K562 (cell line): ENCODE data around the gene UBE2D2. TPM values are rescaled to one million over a fixed set of nuclear protein-coding genes. Genes with fewer than 3 reads are reported as not detected.

Experiments
- ATAC-seq: fragments of 200-7000 bp; cut with Tn5 transposase; 3 replicates; pipeline ENCODE4 v1.9.1; 2020; ENCODE audit warnings: moderate library complexity
- BruUV-seq: library from RNA; stranded (reverse); fragments of 400-500 nt; replicated peaks from 2 replicates; lab custom pipeline; 2021; lab: Mats Ljungman, UMichigan
- CTCF ChIA-PET: fragments of 300-600 bp; formaldehyde crosslinking; extraction: SDS; loops from one replicate; lab custom pipeline; 2021; ENCODE audit warnings: low intra/inter-chr PET ratio; lab: Yijun Ruan, JAX
- POLR2A ChIA-PET: fragments of 300-600, 350-650 bp; sonication (Branson Sonifier 250); formaldehyde crosslinking; extraction: SDS; loops from one replicate; lab custom pipeline; 2021; ENCODE audit warnings: antibody characterized with exemption, inconsistent platforms; lab: Yijun Ruan, JAX
- DNase-seq, 4 experiments: peaks; one replicate each; pipeline versions ENCODE4 v3.0.0 to v3.0.0-alpha.2; 2011 to 2018; ENCODE audit warnings: low spot score in 3 of 4, mixed read lengths in 3 of 4; ENCODE audit errors: extremely low read depth in 1 of 4
- FAIRE-seq: peaks from 2 replicates; lab custom pipeline; 2011; peaks lifted over from hg19 to GRCh38; lab: Jason Lieb, UNC
- H2AFZ ChIP-seq: 2 replicates; pipeline ENCODE4 v1.6.0; 2011; ENCODE audit warnings: low read depth, low read length, control low read depth, inconsistent platforms
- H3K27ac ChIP-seq: fragments of 200-600 bp; 3 replicates; pipeline ENCODE4 v1.8.0; 2011; ENCODE audit warnings: low read depth, mild to moderate bottlenecking, control low read depth, inconsistent platforms, low read length, moderate library complexity, mixed read lengths; ENCODE audit errors: extremely low read depth
- H3K27me3 ChIP-seq, 2 experiments: fragments of 300-600 bp in 1 of 2; 2 replicates in 1 of 2; 3 replicates in 1 of 2; pipeline versions ENCODE4 v1.6.0 to v1.8.0; 2011; ENCODE audit warnings: inconsistent platforms in 2 of 2, low read length in 2 of 2, mild to moderate bottlenecking in 1 of 2, mixed read lengths in 1 of 2, moderate library complexity in 1 of 2; ENCODE audit not compliant: control insufficient read depth in 2 of 2, insufficient read depth in 2 of 2
- H3K36me3 ChIP-seq: fragments of 300-600 bp; 3 replicates; pipeline ENCODE4 v1.8.0; 2011; ENCODE audit warnings: mild to moderate bottlenecking, low read length, inconsistent platforms; ENCODE audit not compliant: control insufficient read depth, insufficient read depth
- H3K4me1 ChIP-seq, 2 experiments: fragments of 200-600 bp in 1 of 2; replicated peaks in 1 of 2; 2 replicates in 1 of 2; 3 replicates in 1 of 2; pipeline versions ENCODE4 v1.5.1 to v1.8.0; 2011; ENCODE audit warnings: inconsistent platforms in 2 of 2, low read length in 2 of 2, mild to moderate bottlenecking in 1 of 2, mixed read lengths in 1 of 2, moderate library complexity in 1 of 2; ENCODE audit not compliant: control insufficient read depth in 2 of 2, insufficient read depth in 2 of 2
- H3K4me2 ChIP-seq: 2 replicates; pipeline ENCODE4 v1.6.1; 2011; ENCODE audit warnings: low read length, control low read depth, inconsistent platforms, mixed read lengths; ENCODE audit not compliant: insufficient read depth
- H3K4me3 ChIP-seq: fragments of 200-600 bp; sonication (generic), shearing (Covaris generic); 2 replicates; pipeline ENCODE4 v1.5.1; 2016; ENCODE audit warnings: control low read depth, inconsistent platforms
- H3K79me2 ChIP-seq: fragments of 200-600 bp; 3 replicates; pipeline ENCODE4 v1.8.0; 2011; ENCODE audit warnings: low read length, inconsistent platforms; ENCODE audit not compliant: control insufficient read depth, insufficient read depth
- H3K9ac ChIP-seq, 2 experiments: 2 replicates each; pipeline versions ENCODE4 v1.6.0 to v1.6.1; 2011; ENCODE audit warnings: low read depth in 2 of 2, low read length in 2 of 2, control low read depth in 1 of 2, inconsistent platforms in 1 of 2, mild to moderate bottlenecking in 1 of 2, mixed read lengths in 1 of 2; ENCODE audit not compliant: insufficient read depth in 1 of 2
- H3K9me1 ChIP-seq: one replicate; pipeline ENCODE4 v1.6.0; 2011; ENCODE audit warnings: inconsistent platforms, mild to moderate bottlenecking, low read length, moderate library complexity; ENCODE audit not compliant: control insufficient read depth, insufficient read depth
- H3K9me3 ChIP-seq: replicated peaks from 2 replicates; pipeline ENCODE4 v1.5.1; 2011; ENCODE audit warnings: low read depth, low read length, inconsistent platforms; ENCODE audit not compliant: control insufficient read depth, insufficient read depth
- H4K20me1 ChIP-seq: replicated peaks from 2 replicates; pipeline ENCODE4 v1.6.1; 2011; ENCODE audit warnings: low read length, inconsistent platforms, mixed read lengths; ENCODE audit not compliant: control insufficient read depth, insufficient read depth
- HCFC1 ChIP-seq: IDR thresholded peaks from 2 replicates; pipeline ENCODE4 v1.6.1; 2012; ENCODE audit warnings: low read depth, low read length, improper control_type of control experiment
- NCOA4 ChIP-seq: fragments of 450-650 bp; IDR thresholded peaks from 2 replicates; pipeline ENCODE4 v1.6.1; 2018; ENCODE audit warnings: mild to moderate bottlenecking; ENCODE audit not compliant: partially characterized antibody
- NFE2 ChIP-seq: IDR thresholded peaks from 2 replicates; pipeline ENCODE4 v1.6.1; 2014; ENCODE audit warnings: antibody characterized with exemption, low read depth
- NR1H2 ChIP-seq: sonication (generic); formaldehyde crosslinking; IDR thresholded peaks from 2 replicates; pipeline ENCODE4 v1.4.0; 2020; ENCODE audit warnings: mild to moderate bottlenecking, missing genetic modification reagents
- ZNF197 ChIP-seq: fragments of 200-800 bp; sonication (Bioruptor generic); IDR thresholded peaks from 2 replicates; pipeline ENCODE4 v1.6.1; 2016; ENCODE audit warnings: low read depth, missing genetic modification characterization, missing compliant biosample characterization
- ZNF449 ChIP-seq: fragments of 250-450 bp; sonication (Bioruptor Pico); IDR thresholded peaks from 2 replicates; pipeline ENCODE4 v1.8.0; 2022; ENCODE audit warnings: moderate library complexity, mild to moderate bottlenecking, inconsistent platforms
- ZNF592 ChIP-seq: fragments of 450-650 bp; IDR thresholded peaks from 2 replicates; pipeline ENCODE4 v1.6.1; 2017; ENCODE audit warnings: antibody characterized with exemption, mild to moderate bottlenecking
- WGBS: fragments of 100-300 bp; shearing (Covaris generic); methylation state at CpG from one replicate; pipeline ENCODE4 v1.1.6; 2016; ENCODE audit warnings: low coverage, mixed read lengths; ENCODE audit not compliant: insufficient coverage; ENCODE audit errors: missing lambda C conversion rate; 5-methylcytosine and 5-hydroxymethylcytosine counted together
- in situ Hi-C: fragments of 300-500 bp; cut with MboI; formaldehyde crosslinking; loops from 4 replicates; pipeline ENCODE4 v1.15.0; 2018; ENCODE audit warnings: inconsistent platforms, mixed read lengths
- intact Hi-C: fragments of 100-400 bp; cut with micrococcal nuclease; formaldehyde crosslinking; loops from 2 replicates; pipeline ENCODE4 v1.14.2; 2022
- polyA plus RNA-seq, 8 experiments: library from polyadenylated mRNA; depleted of rRNA in 4 of 8; stranded (reverse) in 5 of 8; unstranded in 3 of 8; fragments of >200 nt; fragmentation: Nextera tagmentation in 2 of 8; fragmentation: Illumina TruSeq in 1 of 8; extraction: Ambion mirVana in 2 of 8; extraction: Trizol in 1 of 8; gene quantifications; 2 replicates each; pipeline versions ENCODE4 v1.2.1 to v1.2.3, GENCODE V29; 2011 to 2014; ENCODE audit warnings: inconsistent platforms in 1 of 8, missing spikeins in 1 of 8
- total RNA-seq, 7 experiments: library from RNA; depleted of rRNA in 6 of 7; stranded (reverse); fragments of >200 nt in 6 of 7; fragmentation: Illumina TruSeq in 2 of 7; extraction: Trizol in 2 of 7; gene quantifications; 2 replicates each; pipeline versions ENCODE4 v1.2.1 to v1.2.3, GENCODE V29; 2011 to 2021; ENCODE audit warnings: low replicate concordance in 1 of 7
- TF ChIP-seq, protein P1 (sequence below): sonication (generic); formaldehyde crosslinking; IDR thresholded peaks from 2 replicates; pipeline ENCODE4 v1.8.0; 2022; ENCODE audit warnings: missing genetic modification reagents, mild to moderate bottlenecking, borderline replicate concordance
- TF ChIP-seq, protein P2 (sequence below): fragments of 250-450 bp; sonication (Bioruptor Pico); IDR thresholded peaks from 2 replicates; pipeline ENCODE4 v1.8.0; 2021; ENCODE audit warnings: moderate library complexity, mild to moderate bottlenecking, inconsistent platforms

Gene UBE2D2
- total and polyA plus RNA-seq, 9 of the 15 experiments (the other 6 are each of a cell fraction or from before 2014, with no cell fraction given) = 53.6 to 198 (median 122) TPM

DNA sequence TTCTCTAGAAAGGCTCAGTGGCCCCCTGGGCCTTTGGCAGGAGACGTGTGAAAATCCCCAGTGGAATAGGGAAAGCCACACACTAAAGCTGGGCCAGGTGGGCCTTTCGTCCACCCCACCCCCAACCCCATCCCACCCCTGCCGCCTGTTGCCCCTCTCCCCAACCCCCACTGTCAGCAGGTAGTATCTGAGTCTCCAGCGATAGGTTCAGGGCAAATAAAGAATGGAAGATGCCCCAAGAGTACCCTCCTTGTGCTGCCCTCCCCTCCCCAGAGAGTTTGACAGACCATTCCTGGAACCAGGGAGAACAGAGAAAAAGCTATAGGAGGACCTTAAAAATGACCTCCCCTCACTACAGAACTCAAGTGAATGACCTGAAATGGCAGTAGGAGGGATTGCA lies 36.7 kb upstream of the UBE2D2 start (continued):
- TF ChIP-seq, protein P1, sequence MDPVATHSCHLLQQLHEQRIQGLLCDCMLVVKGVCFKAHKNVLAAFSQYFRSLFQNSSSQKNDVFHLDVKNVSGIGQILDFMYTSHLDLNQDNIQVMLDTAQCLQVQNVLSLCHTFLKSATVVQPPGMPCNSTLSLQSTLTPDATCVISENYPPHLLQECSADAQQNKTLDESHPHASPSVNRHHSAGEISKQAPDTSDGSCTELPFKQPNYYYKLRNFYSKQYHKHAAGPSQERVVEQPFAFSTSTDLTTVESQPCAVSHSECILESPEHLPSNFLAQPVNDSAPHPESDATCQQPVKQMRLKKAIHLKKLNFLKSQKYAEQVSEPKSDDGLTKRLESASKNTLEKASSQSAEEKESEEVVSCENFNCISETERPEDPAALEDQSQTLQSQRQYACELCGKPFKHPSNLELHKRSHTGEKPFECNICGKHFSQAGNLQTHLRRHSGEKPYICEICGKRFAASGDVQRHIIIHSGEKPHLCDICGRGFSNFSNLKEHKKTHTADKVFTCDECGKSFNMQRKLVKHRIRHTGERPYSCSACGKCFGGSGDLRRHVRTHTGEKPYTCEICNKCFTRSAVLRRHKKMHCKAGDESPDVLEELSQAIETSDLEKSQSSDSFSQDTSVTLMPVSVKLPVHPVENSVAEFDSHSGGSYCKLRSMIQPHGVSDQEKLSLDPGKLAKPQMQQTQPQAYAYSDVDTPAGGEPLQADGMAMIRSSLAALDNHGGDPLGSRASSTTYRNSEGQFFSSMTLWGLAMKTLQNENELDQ (CRISPR knock-in tag) = no peak
- no peak for TF ChIP-seq NR1H2 (CRISPR knock-in tag)

DNA sequence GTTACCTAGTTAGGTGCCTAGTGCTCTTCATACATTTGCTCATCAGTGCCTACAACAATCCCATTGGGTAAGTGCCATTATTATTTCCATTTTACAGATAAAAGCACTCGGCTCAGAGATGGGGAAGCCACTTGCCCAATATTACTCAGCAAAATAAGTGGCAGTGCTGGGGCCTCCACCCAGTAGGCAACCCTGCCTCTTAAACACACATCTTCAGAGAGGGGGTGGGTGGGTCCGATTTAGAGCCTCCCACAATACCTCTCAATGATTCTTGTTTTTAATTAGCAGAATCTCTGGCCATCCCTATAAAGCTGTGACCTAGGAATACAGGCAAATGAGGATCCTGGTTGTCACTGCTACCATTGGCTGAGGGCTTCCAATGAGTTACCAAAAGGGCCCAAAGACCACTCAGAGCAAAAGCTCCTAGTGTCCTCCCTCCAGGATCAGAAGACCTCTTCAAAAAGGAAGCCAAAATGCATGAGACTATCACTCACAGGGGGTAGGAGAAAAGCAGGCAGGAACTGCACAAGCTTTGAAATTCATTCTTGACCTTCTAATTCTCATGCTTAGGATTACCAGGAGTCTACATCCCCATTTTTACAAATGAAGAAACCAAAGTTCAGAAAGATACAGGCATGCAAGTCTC lies 36.1 kb upstream of the UBE2D2 start:
- H3K9ac ChIP-seq = no peak overlapping the region
- intact Hi-C loops = no loop called here
- H2AFZ ChIP-seq = peak overlapping the region; percentile 67
- H4K20me1 ChIP-seq = no peaks in the 10 kb centered on the region
- no peaks in the 10 kb centered on the region for H3K9me3 ChIP-seq
- H3K27ac ChIP-seq = no peak overlapping the region
- peak in 1 of 4 experiments; percentile 21 for DNase-seq
- 0 out of 5 replicates have a peak, but pooled peaks cover 0 to 4% of the 10 kb centered on the region in 2 experiments for H3K4me1 ChIP-seq
- no peaks in the 10 kb centered on the region for H3K9me1 ChIP-seq
- in situ Hi-C loops = no loop called here
- H3K79me2 ChIP-seq = no peaks in the 10 kb centered on the region
- no peaks in the 10 kb centered on the region for H3K27me3 ChIP-seq
- 7% methylated on average over 2 of the region's 2 CpGs for WGBS
- ChIA-PET POLR2A (interaction anchor here (0.7 to 1.2 kb wide), 2 partner anchors 28 to 314 kb away, joined by 3 to 4 read pairs; no protein-coding TSS in a partner anchor), CTCF (no interaction called here)
- no peaks in the 10 kb centered on the region for H3K36me3 ChIP-seq
- BruUV-seq = no TSS peak
- no peak for FAIRE-seq
- H3K4me2 ChIP-seq = no peak overlapping the region
- peak; percentile 59 for ATAC-seq
- no peak overlapping the region for H3K4me3 ChIP-seq
- no peak for TF ChIP-seq HCFC1
- TF ChIP-seq, protein P2, sequence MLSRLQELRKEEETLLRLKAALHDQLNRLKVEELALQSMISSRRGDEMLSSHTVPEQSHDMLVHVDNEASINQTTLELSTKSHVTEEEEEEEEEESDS (CRISPR knock-in tag) = no peak
- peak; percentile 63 for TF ChIP-seq NFE2
- no peak for TF ChIP-seq NCOA4
- TF ChIP-seq ZNF592 = peak; percentile 29; the same call in 1 of the 2 replicates
- no peak for TF ChIP-seq ZNF449 (CRISPR knock-in tag)
- no peak for TF ChIP-seq ZNF197 (CRISPR knock-in tag)
